ENCODE data around the gene KLK2.

The KLK2 gene

GRCh38 chr19:50925734-50926133, 52.5 kb downstream of the KLK2 start:
- DNase-seq (ENCODE audit: low read depth): no peak

- DNase-seq (ENCODE audit: low read depth): no peak
Measured at GRCh38 chr19:50926144-50926543, 52.9 kb downstream of the KLK2 start.

- no peak for DNase-seq (ENCODE audit: low read depth)
Measured at GRCh38 chr19:50928831-50929230, 55.6 kb downstream of the KLK2 start.

All from activated T-cell treated with anti-CD3 and anti-CD28 coated beads for 24 hours (primary cell).